Fibroblast of skin of scalp (primary cell): ENCODE results near the gene GCSH. TPM values are rescaled to one million over a fixed set of nuclear protein-coding genes. Genes with fewer than 3 reads are reported as not detected.
"Not testable (repeated sequence)": the region's sequence is repeated elsewhere in the genome, so short reads cannot be mapped to it uniquely, and the experiment has no call there.

ENCODE experiments used
- DNase-seq: peaks from one replicate; pipeline ENCODE4 v3.0.0-alpha.2; 2013
- polyA plus RNA-seq, 2 experiments: library from polyadenylated mRNA; unstranded; fragments of 120-200 nt; gene quantifications; one replicate each; pipeline ENCODE4 v1.2.1, GENCODE V29; 2013; ENCODE audit not compliant: insufficient read length in 2 of 2

Gene GCSH
- polyA plus RNA-seq (2013, experiment 1 of 2; ENCODE audit: insufficient read length), result 32.2 TPM
- polyA plus RNA-seq (2013, experiment 2 of 2; ENCODE audit: insufficient read length), result 31.3 TPM

DNA sequence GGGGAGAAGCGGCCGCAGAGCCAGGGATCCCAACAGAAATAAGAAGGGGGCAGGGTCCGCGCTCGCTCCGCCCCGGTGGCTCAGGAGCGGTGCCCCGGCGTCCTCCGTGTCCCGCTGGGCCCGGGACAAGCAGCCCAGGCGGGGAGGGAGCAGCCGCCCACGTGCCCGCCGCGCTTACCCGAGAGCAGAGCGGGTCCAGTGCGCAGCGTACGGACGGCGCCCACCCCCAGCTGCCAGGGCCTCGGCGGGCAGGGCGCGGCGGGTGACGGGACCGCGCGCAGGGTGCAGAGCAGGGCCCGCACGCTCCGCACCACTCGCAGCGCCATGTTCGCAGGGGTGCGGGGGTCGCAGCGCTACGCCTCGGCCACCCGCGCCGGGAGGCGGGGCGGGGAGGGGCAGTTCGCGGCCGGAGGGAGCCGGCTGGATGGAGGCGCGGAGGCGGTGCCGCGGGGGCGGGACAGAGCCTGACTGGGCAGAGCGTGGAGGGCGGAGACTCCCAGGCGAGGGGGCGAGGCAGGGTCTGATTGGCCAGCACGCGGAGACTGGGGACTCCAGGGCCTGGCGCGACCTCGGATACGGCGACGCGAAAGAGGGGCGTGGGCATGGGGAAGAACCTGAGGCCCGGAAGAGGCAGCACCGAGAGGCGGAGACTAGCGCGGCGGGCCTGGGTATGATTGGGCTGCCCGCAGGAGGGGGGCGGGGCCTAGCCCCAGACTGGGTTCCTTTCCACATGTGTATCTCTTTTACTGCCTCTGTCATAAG lies at the start of gene GCSH:
TSS of gene GCSH (minus strand) at position 443 of the 762 bp plus-strand sequence. CDS start at position 326, 117 bp downstream.
- DNase-seq, result peak; percentile 98

DNA sequence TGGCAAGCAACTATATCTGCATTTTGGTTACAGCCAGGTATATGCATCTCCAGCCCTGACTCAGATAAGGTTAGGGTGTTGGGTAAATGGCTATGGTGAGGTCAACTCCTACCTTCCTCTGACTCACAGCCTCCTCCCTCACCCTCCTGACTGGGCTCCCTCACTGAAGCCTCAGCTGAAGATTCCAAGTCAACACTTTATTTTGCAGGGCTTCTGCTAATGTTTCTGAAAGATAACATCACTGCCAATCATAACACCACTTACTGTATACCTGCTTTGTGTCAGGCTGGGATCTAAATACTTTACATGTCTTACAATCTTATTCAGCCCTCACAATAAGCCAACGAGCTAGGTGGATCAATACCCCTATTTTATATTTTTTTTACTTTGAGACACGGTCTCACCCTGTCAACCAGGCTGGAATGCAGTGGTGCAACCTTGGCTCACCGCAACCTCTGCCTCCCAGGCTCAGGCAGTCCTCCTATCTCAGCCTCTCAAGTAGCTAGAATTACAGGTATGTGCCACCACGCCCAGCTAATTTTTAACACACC lies 47.8 kb upstream of the GCSH start:
- DNase-seq, result no peak

DNA sequence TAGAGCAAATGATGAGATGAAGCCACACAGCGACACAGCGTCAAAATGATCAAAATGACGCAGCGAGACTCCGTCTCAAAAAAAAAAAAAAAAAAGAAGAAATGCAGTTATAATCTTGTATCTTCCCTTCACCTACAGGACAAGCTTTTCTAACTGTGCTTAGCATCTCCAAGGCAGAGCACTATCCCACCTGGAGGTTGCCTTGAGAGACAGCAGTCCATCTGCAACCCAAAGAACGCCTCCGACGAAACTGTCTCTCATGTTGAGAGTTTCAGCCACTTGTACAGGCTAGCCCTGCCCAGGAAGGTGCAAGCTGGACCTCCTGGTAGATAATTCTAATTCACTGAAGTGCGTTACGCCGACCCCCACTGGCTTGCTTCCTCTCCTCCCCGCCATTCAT lies 46.7 kb upstream of the GCSH start:
- no peak for DNase-seq

GRCh38 chr16:81140930-81141780 lies 45.0 kb upstream of the GCSH start:
- DNase-seq, result no peak

- no peak for DNase-seq
Measured at GRCh38 chr16:81138831-81139557, 42.8 kb upstream of the GCSH start.

- DNase-seq, result no peak
Measured at GRCh38 chr16:81137754-81138153, 41.6 kb upstream of the GCSH start.

DNA sequence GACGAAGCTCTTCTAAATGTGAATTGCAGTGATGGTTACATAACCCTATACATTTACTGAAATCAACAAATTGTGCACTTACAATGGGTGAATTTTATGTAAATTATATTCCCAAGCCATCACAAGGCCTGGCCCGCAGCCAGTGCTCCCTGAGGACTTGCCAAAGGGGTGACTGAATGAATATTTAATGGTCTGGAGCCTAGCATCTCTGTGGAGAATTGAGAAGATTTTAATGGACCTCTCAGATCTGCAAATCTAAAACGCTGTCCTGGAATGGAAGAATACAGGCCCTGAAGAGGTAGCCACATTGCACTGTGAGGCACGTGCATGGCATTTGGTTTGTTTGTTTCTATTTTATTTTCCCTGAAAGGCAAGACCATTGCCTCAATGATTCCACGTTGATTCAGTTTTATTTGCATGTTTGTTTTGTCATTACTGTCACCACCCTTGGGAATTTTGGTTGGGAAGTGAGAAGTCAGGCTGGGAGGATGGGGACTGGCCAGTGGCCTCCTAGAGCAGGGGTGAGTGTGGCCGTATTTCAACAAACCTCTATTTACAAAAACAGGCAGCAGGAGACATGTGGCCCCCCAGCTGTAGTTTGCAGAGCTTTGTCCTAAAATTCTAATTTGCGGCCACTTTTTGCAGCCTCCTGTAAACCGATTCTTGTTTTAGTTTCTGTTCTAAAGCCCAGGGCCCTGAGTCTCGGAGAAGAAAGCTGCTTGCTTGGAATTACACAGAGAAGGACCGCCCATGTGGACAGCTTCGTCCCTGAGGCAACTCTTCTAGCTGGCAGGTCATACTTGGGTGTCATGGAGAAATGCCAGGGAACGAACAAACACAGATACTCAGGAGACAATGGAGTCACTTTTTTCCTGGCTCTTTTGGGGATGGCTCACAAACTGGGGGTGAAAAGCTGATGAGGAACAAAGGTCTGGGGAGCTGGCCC lies 40.5 kb upstream of the GCSH start:
- DNase-seq, result peak; percentile 5

GRCh38 chr16:81130126-81130525 lies 33.9 kb upstream of the GCSH start:
- no peak for DNase-seq

DNA sequence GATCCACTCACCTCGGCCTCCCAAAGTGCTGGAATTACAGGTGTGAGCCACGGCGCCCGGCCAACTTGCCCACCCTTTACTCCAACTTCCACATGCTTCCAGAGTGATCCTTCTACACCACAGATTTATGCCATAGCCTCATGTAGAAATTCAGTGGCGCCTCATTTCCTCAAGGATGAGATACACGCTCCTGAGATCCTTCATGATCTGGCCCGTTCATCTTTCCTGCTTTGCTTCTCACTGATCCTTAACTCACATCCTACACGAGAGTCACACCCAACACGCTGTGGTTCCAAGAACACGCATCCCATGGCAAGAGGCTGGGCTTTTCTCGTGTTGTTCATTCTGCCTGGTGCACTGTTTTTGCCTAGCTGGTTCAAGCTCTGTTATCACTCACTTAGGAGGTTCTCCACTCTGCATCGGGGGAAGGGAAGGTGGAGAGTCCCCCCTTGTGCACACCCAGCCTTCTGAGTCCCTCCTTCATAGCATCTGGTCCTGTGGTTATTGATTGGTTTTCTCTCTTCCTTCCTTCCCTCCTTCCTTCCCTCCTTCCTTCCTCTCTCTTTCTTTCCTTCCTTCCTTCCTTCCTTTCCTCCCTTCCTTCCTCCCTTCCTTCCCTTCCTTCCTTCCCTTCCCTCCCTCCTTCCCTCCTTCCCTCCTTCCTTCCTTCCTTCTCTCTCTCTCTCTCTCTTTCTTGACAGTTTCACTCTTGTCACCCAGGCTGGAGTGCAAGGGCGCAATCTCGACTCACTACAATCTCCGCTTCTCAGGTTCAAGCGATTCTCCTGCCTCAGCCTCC lies 32.7 kb upstream of the GCSH start:
- DNase-seq, result no peak

DNA sequence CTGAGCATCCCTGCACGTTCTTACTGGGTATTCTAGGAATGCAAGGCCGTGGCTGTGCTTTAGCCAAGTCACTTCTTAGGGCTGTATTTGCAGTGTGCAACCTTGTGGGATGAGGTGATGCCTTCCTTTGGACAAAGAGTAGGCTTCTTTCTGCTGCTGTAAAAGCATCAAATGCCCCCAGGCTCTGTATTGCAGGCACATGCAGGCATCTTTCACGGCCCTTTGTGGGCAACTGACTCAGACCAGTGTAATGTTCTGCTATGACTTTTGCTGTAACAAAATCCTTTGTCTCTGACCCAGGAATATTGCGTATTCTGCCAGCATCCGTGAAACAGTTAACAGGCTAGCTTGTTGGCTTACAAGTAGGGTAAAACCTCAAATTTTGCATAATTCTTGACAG lies 30.9 kb upstream of the GCSH start:
- peak; percentile 21 for DNase-seq

- DNase-seq, result no peak
Measured at GRCh38 chr16:81123092-81123852, 27.1 kb upstream of the GCSH start.

- no peak for DNase-seq
Measured at GRCh38 chr16:81121474-81121990, 25.3 kb upstream of the GCSH start.

- DNase-seq, result no peak
Measured at GRCh38 chr16:81117436-81117835, 21.2 kb upstream of the GCSH start.

DNA sequence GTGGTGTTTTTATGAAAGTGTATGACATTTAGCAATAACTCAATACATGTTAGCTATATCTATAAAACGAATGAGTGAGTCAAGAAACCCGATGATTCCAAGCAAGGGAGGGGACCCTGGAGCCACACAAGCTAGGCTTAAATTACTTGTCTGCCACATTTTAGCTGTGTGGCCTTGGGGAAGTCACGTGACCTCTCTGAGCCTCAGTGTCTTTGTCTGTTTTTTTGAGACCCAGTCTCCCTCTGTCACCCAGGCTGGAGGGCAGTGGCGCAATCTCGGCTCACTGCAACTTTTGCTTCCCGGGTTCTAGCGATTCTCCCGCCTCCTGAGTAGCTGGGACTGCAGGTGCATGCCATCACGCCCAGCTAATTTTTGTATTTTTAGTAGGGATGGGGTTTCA lies 20.1 kb upstream of the GCSH start:
- no peak for DNase-seq

DNA sequence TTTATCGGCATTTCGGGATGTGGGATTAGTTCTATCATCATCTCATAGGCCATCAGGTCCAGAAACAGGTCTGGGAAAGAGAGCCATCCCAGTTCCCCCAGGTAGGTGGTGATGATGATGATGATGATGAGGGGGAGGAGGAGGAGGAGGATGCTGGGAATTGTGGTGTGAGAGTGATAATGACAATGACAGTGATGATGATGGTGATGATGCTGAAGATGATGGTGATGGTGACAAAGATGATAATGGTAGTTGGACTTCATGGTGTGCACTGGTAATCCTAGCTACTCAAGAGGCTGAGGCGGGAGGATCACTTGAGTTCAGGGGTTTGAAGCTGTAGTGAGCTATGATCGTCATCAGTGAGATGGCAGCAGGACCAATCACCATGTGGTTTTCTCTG lies 16.3 kb upstream of the GCSH start:
- DNase-seq, result no peak

DNA sequence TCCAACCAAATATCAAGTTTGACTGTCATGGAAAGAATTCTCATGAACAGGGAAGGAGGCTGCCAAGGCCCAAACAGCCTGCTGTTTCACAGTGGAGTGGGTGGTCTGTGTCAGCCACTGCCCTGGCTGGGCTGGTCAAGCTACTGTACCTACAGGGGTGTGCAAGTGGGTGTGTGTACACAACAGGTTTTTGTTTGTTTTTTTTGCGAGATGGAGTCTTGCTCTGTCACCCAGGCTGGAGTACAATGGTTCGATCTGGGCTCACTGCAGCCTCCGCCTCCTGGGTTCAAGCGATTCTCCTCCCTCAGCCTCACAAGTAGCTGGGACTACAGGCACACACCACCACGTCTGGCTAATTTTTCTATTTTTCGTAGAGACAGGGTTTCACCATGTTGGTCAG lies 13.1 kb upstream of the GCSH start:
- DNase-seq, result not testable (repeated sequence)

- DNase-seq, result no peak
Measured at GRCh38 chr16:81107511-81107910, 11.3 kb upstream of the GCSH start.

- no peak for DNase-seq
Measured at GRCh38 chr16:81106826-81107503, 10.8 kb upstream of the GCSH start.

DNA sequence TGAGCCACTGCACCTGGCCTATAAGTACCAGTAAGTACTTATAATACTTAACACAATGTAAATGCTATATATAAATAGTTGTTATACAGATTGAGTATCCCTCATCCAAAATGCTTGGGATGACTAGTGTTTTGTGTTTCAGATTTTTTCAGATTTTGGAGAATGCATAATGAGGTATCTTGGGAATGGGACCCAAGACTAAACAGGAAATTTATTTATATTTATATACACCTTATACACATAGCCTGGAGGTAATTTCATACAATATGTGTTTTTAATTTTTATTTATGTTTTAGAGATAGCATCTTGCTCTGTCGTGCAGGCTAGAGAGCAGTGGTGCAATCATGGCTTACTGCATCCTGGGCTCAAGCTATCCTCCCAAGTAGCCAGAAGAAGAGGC lies 9.8 kb upstream of the GCSH start:
- DNase-seq, result no peak
